HepG2 (cell line): ENCODE results near the gene RBBP8NL. TPM values are rescaled to one million over a fixed set of nuclear protein-coding genes. Genes with fewer than 3 reads are reported as not detected.

Experiments used
- BHLHE40 ChIP-seq: IDR thresholded peaks from 2 replicates; pipeline ENCODE4 v1.6.1; 2011; ENCODE audit warnings: low read length, improper control_type of control experiment
- BORCS8-MEF2B ChIP-seq: sonication (generic); formaldehyde crosslinking; IDR thresholded peaks from 2 replicates; pipeline ENCODE4 v1.8.0; 2022; ENCODE audit warnings: mild to moderate bottlenecking, missing genetic modification reagents
- BRCA1 ChIP-seq: sonication (generic); formaldehyde crosslinking; IDR thresholded peaks from 2 replicates; pipeline ENCODE4 v1.4.0; 2020; ENCODE audit warnings: missing genetic modification reagents
- FIP1L1 ChIP-seq: fragments of 200-400 bp; formaldehyde crosslinking; IDR thresholded peaks from 2 replicates; pipeline ENCODE4 v1.6.1; 2018; ENCODE audit warnings: low read depth, mild to moderate bottlenecking, low read length, moderate library complexity, borderline replicate concordance; ENCODE audit not compliant: insufficient read depth
- GFI1 ChIP-seq: sonication (generic); formaldehyde crosslinking; IDR thresholded peaks from 2 replicates; pipeline ENCODE4 v1.5.0; 2020; ENCODE audit warnings: missing genetic modification reagents, mild to moderate bottlenecking, borderline replicate concordance
- HNRNPL ChIP-seq: fragments of 200-400 bp; formaldehyde crosslinking; IDR thresholded peaks from 2 replicates; pipeline ENCODE4 v1.6.1; 2017; ENCODE audit warnings: mild to moderate bottlenecking, low read depth, low read length
- NONO ChIP-seq, 2 experiments: fragments of 450-650 bp in 1 of 2; sonication (generic) in 1 of 2; formaldehyde crosslinking in 1 of 2; IDR thresholded peaks in 1 of 2; conservative IDR thresholded peaks in 1 of 2; 2 replicates each; pipeline versions ENCODE4 v1.6.1 to v1.8.0; 2017 to 2022; ENCODE audit warnings: mild to moderate bottlenecking in 1 of 2, missing genetic modification reagents in 1 of 2, moderate library complexity in 1 of 2
- TAF15 ChIP-seq: fragments of 200-400 bp; formaldehyde crosslinking; IDR thresholded peaks from one replicate; pipeline ENCODE4 v1.6.1; 2018; ENCODE audit warnings: mild to moderate bottlenecking, low read depth, low read length; ENCODE audit not compliant: poor library complexity, severe bottlenecking
- ZBTB38 ChIP-seq: sonication (generic); formaldehyde crosslinking; IDR thresholded peaks from 2 replicates; pipeline ENCODE4 v1.5.1; 2020; ENCODE audit warnings: mild to moderate bottlenecking, missing genetic modification reagents
- ZNF224 ChIP-seq: sonication (generic); formaldehyde crosslinking; IDR thresholded peaks from 2 replicates; pipeline ENCODE4 v1.5.0; 2020; ENCODE audit warnings: mild to moderate bottlenecking, missing genetic modification reagents
- ZNF484 ChIP-seq: sonication (generic); formaldehyde crosslinking; IDR thresholded peaks from 2 replicates; pipeline ENCODE4 v1.5.1; 2020; ENCODE audit warnings: mild to moderate bottlenecking, low read depth, missing genetic modification reagents, borderline replicate concordance
- ZNF850 ChIP-seq: sonication (generic); formaldehyde crosslinking; conservative IDR thresholded peaks from 2 replicates; pipeline ENCODE4 v1.9.0; 2021; ENCODE audit warnings: mild to moderate bottlenecking, missing genetic modification reagents
- polyA plus RNA-seq, 8 experiments: library from polyadenylated mRNA; depleted of rRNA in 3 of 8; stranded (reverse) in 7 of 8; unstranded in 1 of 8; fragments of >200 nt; fragmentation: Illumina TruSeq in 4 of 8; extraction: Trizol in 4 of 8; gene quantifications; 2 replicates each; pipeline versions ENCODE4 v1.2.1 to v1.2.3, GENCODE V29; 2011 to 2016; ENCODE audit warnings: low read depth in 4 of 8, missing spikeins in 1 of 8, mixed read lengths in 1 of 8; ENCODE audit not compliant: insufficient read depth in 1 of 8
- total RNA-seq, 5 experiments: library from RNA; depleted of rRNA; stranded (reverse); fragments of >200 nt; fragmentation: Illumina TruSeq; extraction: Trizol; gene quantifications; 2 replicates each; pipeline ENCODE4 v1.2.3, GENCODE V29; 2016; ENCODE audit warnings: low read depth in 1 of 5
- TF ChIP-seq, protein P1 (sequence below): sonication (generic); formaldehyde crosslinking; IDR thresholded peaks from 2 replicates; pipeline ENCODE4 v1.8.1; 2023; ENCODE audit warnings: mild to moderate bottlenecking, moderate library complexity, missing genetic modification reagents
- TF ChIP-seq, protein P2 (sequence below): sonication (generic); formaldehyde crosslinking; IDR thresholded peaks from 2 replicates; pipeline ENCODE4 v1.4.0; 2020; ENCODE audit warnings: mild to moderate bottlenecking, low read depth, missing genetic modification reagents
- TF ChIP-seq, protein P3 (sequence below), 2 experiments: sonication (generic) in 1 of 2; formaldehyde crosslinking in 1 of 2; IDR thresholded peaks; 2 replicates each; pipeline versions ENCODE4 v1.4.0 to v1.6.1; 2018 to 2020; ENCODE audit warnings: missing genetic modification reagents in 2 of 2, borderline replicate concordance in 1 of 2, low read depth in 1 of 2, mild to moderate bottlenecking in 1 of 2, missing biosample characterization in 1 of 2
- TF ChIP-seq, protein P4 (sequence below): sonication (generic); formaldehyde crosslinking; IDR thresholded peaks from 2 replicates; pipeline ENCODE4 v1.8.0; 2022; ENCODE audit warnings: missing genetic modification reagents, mild to moderate bottlenecking, inconsistent platforms, borderline replicate concordance
- TF ChIP-seq, protein P5 (sequence below): sonication (generic); formaldehyde crosslinking; IDR thresholded peaks from 2 replicates; pipeline ENCODE4 v1.4.0; 2020; ENCODE audit warnings: missing genetic modification reagents, mild to moderate bottlenecking, borderline replicate concordance

RBBP8NL gene
- total and polyA plus RNA-seq, 2 of the 13 experiments (the other 11 are each of a cell fraction or from before 2014, with no cell fraction given), result 0.69 to 0.86 TPM

DNA sequence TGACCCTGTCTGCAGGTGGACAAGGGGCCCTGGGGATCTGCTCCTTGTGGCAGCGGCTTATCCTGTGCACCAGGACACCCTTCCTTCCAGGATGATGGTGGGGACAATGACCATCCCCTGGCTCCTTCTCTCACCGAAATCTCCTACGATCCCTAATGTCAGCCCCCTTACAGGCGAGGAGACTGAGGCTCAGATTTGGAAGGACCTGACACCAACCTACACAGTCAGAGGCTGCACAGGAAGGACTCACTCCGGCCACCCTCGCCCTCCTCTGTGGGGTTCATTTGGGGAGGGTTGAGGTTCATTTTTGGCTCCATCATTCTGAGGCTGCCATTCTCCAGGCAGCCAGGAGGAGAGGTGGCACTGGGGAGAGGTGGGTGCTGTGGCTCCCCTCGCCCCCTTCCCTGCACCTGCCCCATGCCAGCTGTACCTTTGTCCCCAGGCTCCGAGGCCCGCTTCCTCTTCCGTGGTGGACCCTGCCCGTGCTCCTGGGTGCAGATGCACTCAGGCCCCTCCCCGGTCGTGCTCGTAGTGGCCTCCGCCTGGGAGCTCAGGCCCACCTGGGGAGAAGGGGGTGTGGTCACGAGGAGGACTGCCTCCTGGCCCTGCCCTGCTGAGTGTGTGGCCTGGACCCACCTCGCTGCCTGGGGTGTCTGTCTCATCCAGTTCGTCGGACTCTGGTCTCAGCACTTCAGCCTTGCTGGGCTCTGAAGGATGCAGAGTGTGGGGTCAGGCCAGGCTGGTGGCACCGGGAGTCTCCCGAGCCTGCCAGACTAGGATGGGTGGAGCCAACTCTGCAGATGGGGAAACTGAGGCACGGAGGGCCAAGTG lies 14.9 kb downstream of the RBBP8NL start (continued):
- TF ChIP-seq, protein P1, sequence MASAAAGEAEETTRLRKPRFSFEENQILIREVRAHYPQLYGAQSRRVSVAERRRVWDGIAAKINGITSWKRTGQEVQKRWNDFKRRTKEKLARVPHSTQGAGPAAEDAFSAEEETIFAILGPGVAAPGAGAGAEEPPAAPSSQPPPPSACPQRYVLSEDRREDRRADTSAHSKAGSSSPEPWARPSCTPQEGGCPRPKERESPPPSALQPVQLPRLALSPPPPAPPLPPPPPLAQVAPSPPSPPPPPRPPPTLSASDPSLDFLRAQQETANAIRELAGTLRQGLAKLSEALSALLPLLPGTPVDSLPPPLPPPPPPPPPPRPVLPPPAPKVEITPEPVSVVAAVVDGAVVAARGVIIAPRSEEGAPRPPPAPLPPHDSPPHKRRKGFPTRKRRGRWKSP, result no peak; the same call in 1 of the 2 replicates
- TF ChIP-seq, protein P2, sequence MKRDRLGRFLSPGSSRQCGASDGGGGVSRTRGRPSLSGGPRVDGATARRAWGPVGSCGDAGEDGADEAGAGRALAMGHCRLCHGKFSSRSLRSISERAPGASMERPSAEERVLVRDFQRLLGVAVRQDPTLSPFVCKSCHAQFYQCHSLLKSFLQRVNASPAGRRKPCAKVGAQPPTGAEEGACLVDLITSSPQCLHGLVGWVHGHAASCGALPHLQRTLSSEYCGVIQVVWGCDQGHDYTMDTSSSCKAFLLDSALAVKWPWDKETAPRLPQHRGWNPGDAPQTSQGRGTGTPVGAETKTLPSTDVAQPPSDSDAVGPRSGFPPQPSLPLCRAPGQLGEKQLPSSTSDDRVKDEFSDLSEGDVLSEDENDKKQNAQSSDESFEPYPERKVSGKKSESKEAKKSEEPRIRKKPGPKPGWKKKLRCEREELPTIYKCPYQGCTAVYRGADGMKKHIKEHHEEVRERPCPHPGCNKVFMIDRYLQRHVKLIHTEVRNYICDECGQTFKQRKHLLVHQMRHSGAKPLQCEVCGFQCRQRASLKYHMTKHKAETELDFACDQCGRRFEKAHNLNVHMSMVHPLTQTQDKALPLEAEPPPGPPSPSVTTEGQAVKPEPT, result no peak
- TF ChIP-seq NONO (IDR thresholded peaks at IDR 0.05) (no peak), NONO (CRISPR knock-in tag; conservative IDR thresholded peaks at IDR 0.05) (peak; percentile 34), HNRNPL (peak; percentile 92; the same call in 1 of the 2 replicates), ZBTB38 (CRISPR knock-in tag) (no peak), ZNF850 (CRISPR knock-in tag) (no peak), BORCS8-MEF2B (CRISPR knock-in tag) (0 out of 2 replicates have a peak, but pooled peaks have one; percentile 1), ZNF484 (CRISPR knock-in tag) (no peak), FIP1L1 (no peak), ZNF224 (no peak), GFI1 (CRISPR knock-in tag) (no peak), BHLHE40 (0 out of 2 replicates have a peak, but pooled peaks have one; percentile 9), BRCA1 (CRISPR knock-in tag) (no peak), TAF15 (peak; percentile 69)
- TF ChIP-seq, protein P3, sequence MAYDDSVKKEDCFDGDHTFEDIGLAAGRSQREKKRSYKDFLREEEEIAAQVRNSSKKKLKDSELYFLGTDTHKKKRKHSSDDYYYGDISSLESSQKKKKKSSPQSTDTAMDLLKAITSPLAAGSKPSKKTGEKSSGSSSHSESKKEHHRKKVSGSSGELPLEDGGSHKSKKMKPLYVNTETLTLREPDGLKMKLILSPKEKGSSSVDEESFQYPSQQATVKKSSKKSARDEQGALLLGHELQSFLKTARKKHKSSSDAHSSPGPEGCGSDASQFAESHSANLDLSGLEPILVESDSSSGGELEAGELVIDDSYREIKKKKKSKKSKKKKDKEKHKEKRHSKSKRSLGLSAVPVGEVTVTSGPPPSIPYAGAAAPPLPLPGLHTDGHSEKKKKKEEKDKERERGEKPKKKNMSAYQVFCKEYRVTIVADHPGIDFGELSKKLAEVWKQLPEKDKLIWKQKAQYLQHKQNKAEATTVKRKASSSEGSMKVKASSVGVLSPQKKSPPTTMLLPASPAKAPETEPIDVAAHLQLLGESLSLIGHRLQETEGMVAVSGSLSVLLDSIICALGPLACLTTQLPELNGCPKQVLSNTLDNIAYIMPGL (CRISPR knock-in tag; IDR thresholded peaks at IDR 0.05; ENCODE audit: borderline replicate concordance in 1 of 2, low read depth in 1 of 2), result peak in 1 of 2 experiments; percentile 56; a peak in 3 of 4 replicates
- TF ChIP-seq, protein P4, sequence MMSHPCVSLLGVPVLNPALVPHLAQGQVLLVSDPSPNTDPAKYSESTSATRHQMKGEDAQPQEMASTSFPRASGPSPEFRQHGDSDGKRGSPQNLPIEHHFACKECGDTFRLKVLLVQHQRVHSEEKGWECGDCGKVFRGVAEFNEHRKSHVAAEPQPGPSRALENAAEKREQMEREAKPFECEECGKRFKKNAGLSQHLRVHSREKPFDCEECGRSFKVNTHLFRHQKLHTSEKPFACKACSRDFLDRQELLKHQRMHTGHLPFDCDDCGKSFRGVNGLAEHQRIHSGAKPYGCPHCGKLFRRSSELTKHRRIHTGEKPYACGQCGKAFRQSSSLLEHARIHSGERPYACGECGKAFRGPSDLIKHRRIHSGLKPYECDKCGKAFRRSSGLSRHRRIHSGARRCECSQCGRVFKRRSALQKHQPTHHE (CRISPR knock-in tag), result 0 out of 2 replicates have a peak, but pooled peaks have one; percentile 5
- TF ChIP-seq, protein P5, sequence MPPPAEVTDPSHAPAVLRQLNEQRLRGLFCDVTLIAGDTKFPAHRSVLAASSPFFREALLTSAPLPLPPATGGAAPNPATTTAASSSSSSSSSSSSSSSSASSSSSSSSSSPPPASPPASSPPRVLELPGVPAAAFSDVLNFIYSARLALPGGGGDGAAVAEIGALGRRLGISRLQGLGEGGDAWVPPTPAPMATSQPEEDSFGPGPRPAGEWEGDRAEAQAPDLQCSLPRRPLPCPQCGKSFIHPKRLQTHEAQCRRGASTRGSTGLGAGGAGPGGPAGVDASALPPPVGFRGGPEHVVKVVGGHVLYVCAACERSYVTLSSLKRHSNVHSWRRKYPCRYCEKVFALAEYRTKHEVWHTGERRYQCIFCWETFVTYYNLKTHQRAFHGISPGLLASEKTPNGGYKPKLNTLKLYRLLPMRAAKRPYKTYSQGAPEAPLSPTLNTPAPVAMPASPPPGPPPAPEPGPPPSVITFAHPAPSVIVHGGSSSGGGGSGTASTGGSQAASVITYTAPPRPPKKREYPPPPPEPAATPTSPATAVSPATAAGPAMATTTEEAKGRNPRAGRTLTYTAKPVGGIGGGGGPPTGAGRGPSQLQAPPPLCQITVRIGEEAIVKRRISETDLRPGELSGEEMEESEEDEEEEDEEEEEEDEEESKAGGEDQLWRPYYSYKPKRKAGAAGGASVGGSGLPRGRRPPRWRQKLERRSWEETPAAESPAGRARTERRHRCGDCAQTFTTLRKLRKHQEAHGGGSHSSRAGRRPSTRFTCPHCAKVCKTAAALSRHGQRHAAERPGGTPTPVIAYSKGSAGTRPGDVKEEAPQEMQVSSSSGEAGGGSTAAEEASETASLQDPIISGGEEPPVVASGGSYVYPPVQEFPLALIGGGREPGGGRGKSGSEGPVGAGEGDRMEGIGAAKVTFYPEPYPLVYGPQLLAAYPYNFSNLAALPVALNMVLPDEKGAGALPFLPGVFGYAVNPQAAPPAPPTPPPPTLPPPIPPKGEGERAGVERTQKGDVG (CRISPR knock-in tag), result no peak
